Upper lobe of left lung (tissue), 4 donors: ENCODE measurements around the gene ITIH1.

Experiments used
- CTCF ChIP-seq, 6 experiments: fragments of 450-650 bp in 4 of 6; fragments of 200-600 bp in 2 of 6; sonication (generic) in 2 of 6; IDR thresholded peaks; one replicate each; pipeline ENCODE4 v1.5.1; 2016 to 2019; ENCODE audit warnings: antibody characterized with exemption in 6 of 6
- EP300 ChIP-seq, 4 donors: sonication (generic); formaldehyde crosslinking; IDR thresholded peaks; one replicate each; pipeline ENCODE4 v1.5.1; 2017; ENCODE audit warnings: antibody characterized with exemption in 4 of 4, control low read depth in 2 of 4
- POLR2A ChIP-seq, 4 donors: fragments of 450-650 bp; IDR thresholded peaks; one replicate each; pipeline ENCODE4 v1.5.1; 2016 to 2017; ENCODE audit warnings: antibody characterized with exemption in 4 of 4, mild to moderate bottlenecking in 2 of 4
- POLR2AphosphoS5 ChIP-seq, 2 donors: sonication (generic); formaldehyde crosslinking; IDR thresholded peaks; one replicate each; pipeline ENCODE4 v1.5.1; 2017; ENCODE audit warnings: antibody characterized with exemption in 2 of 2

- TF ChIP-seq CTCF (IDR thresholded peaks at IDR 0.05) (no peak), POLR2AphosphoS5 (IDR thresholded peaks at IDR 0.05) (no peak), POLR2A (IDR thresholded peaks at IDR 0.05) (no peak), EP300 (IDR thresholded peaks at IDR 0.05) (no peak)
Measured at GRCh38 chr3:52819936-52820335, 42.5 kb downstream of the ITIH1 start.
